ENCODE measurements around the gene CDC37L1. TPM values are rescaled to one million over a fixed set of nuclear protein-coding genes. Genes with fewer than 3 reads are reported as not detected.
"Not testable (repeated sequence)": the region's sequence is repeated elsewhere in the genome, so short reads cannot be mapped to it uniquely, and the experiment has no call there.

The CDC37L1 gene
- total RNA-seq, 1 donor from 2014 or later = 15.9 TPM

- Histone ChIP-seq H3K4me3 (ENCODE audit: low read depth, low read length) (no peak overlapping the region), H3K27me3 (ENCODE audit: control insufficient read depth, insufficient read depth, low read length) (no peaks in the 10 kb centered on the region), H3K36me3 (ENCODE audit: control insufficient read depth, insufficient read depth, low read length) (no peaks in the 10 kb centered on the region)
- no peak for DNase-seq (ENCODE audit: low read depth)
- TF ChIP-seq, protein P1, sequence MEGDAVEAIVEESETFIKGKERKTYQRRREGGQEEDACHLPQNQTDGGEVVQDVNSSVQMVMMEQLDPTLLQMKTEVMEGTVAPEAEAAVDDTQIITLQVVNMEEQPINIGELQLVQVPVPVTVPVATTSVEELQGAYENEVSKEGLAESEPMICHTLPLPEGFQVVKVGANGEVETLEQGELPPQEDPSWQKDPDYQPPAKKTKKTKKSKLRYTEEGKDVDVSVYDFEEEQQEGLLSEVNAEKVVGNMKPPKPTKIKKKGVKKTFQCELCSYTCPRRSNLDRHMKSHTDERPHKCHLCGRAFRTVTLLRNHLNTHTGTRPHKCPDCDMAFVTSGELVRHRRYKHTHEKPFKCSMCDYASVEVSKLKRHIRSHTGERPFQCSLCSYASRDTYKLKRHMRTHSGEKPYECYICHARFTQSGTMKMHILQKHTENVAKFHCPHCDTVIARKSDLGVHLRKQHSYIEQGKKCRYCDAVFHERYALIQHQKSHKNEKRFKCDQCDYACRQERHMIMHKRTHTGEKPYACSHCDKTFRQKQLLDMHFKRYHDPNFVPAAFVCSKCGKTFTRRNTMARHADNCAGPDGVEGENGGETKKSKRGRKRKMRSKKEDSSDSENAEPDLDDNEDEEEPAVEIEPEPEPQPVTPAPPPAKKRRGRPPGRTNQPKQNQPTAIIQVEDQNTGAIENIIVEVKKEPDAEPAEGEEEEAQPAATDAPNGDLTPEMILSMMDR (IDR thresholded peaks at IDR 0.05; ENCODE audit: insufficient read depth, low read length, poor library complexity, severe bottlenecking) = no peak
Observed at GRCh38 chr9:4642351-4642750, 37.0 kb upstream of the CDC37L1 start.

GRCh38 chr9:4654084-4654483 is 25.3 kb upstream of the CDC37L1 start:
- Histone ChIP-seq H3K4me3 (ENCODE audit: low read depth, low read length) (no peak overlapping the region), H3K36me3 (ENCODE audit: control insufficient read depth, insufficient read depth, low read length) (no peaks in the 10 kb centered on the region), H3K27me3 (ENCODE audit: control insufficient read depth, insufficient read depth, low read length) (no peaks in the 10 kb centered on the region)
- TF ChIP-seq, protein P1 (IDR thresholded peaks at IDR 0.05; ENCODE audit: insufficient read depth, low read length, poor library complexity, severe bottlenecking) = no peak
- no peak for DNase-seq (ENCODE audit: low read depth)

GRCh38 chr9:4654538-4654937 is 24.8 kb upstream of the CDC37L1 start:
- Histone ChIP-seq H3K36me3 (ENCODE audit: control insufficient read depth, insufficient read depth, low read length) (no peaks in the 10 kb centered on the region), H3K27me3 (ENCODE audit: control insufficient read depth, insufficient read depth, low read length) (no peaks in the 10 kb centered on the region), H3K4me3 (ENCODE audit: low read depth, low read length) (no peak overlapping the region)
- TF ChIP-seq, protein P1 (IDR thresholded peaks at IDR 0.05; ENCODE audit: insufficient read depth, low read length, poor library complexity, severe bottlenecking) = no peak
- DNase-seq (ENCODE audit: low read depth) = no peak

- not testable (repeated sequence) for DNase-seq (ENCODE audit: low read depth); H3K36me3 ChIP-seq (ENCODE audit: control insufficient read depth, insufficient read depth, low read length); H3K4me3 ChIP-seq (ENCODE audit: low read depth, low read length)
Observed at GRCh38 chr9:4656196-4656595, 23.2 kb upstream of the CDC37L1 start.

GRCh38 chr9:4656621-4657020 is 22.7 kb upstream of the CDC37L1 start:
- Histone ChIP-seq H3K27me3 (ENCODE audit: control insufficient read depth, insufficient read depth, low read length) (no peaks in the 10 kb centered on the region), H3K36me3 (ENCODE audit: control insufficient read depth, insufficient read depth, low read length) (no peaks in the 10 kb centered on the region), H3K4me3 (ENCODE audit: low read depth, low read length) (no peak overlapping the region)
- no peak for DNase-seq (ENCODE audit: low read depth)
- TF ChIP-seq, protein P1 (IDR thresholded peaks at IDR 0.05; ENCODE audit: insufficient read depth, low read length, poor library complexity, severe bottlenecking) = no peak

More at GRCh38 chr9:4656196-4656595, 23.2 kb upstream of the CDC37L1 start:
- not testable (repeated sequence) for H3K27me3 ChIP-seq (ENCODE audit: control insufficient read depth, insufficient read depth, low read length)

- H3K36me3 ChIP-seq (ENCODE audit: control insufficient read depth, insufficient read depth, low read length) = no peaks in the 10 kb centered on the region
- TF ChIP-seq, protein P1 (IDR thresholded peaks at IDR 0.05; ENCODE audit: insufficient read depth, low read length, poor library complexity, severe bottlenecking) = no peak
- no peaks in the 10 kb centered on the region for H3K27me3 ChIP-seq (ENCODE audit: control insufficient read depth, insufficient read depth, low read length)
- no peak for DNase-seq (ENCODE audit: low read depth)
- H3K4me3 ChIP-seq (ENCODE audit: low read depth, low read length) = no peak overlapping the region
Observed at GRCh38 chr9:4657426-4658159, 21.8 kb upstream of the CDC37L1 start.

DNA sequence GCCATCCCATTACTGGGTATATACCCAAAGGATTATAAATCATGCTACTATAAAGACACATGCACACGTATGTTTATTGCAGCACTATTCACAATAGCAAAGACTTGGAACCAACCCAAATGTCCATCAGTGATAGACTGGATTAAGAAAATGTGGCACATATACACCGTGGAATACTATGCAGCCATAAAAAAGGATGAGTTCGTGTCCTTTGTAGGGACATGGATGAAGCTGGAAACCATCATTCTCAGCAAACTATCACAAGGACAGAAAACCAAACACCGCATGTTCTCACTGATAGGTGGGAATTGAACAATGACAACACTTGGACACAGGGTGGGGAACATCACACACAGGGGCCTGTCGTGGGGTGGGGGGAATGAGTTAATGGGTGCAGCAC is 18.7 kb upstream of the CDC37L1 start:
- not testable (repeated sequence) for H3K36me3 ChIP-seq (ENCODE audit: control insufficient read depth, insufficient read depth, low read length); H3K4me3 ChIP-seq (ENCODE audit: low read depth, low read length); H3K27me3 ChIP-seq (ENCODE audit: control insufficient read depth, insufficient read depth, low read length); DNase-seq (ENCODE audit: low read depth)
